Measurements from ENCODE around the gene LCN6. TPM values are rescaled to one million over a fixed set of nuclear protein-coding genes. Genes with fewer than 3 reads are reported as not detected.

The LCN6 gene, protein sequence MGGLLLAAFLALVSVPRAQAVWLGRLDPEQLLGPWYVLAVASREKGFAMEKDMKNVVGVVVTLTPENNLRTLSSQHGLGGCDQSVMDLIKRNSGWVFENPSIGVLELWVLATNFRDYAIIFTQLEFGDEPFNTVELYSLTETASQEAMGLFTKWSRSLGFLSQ
- total RNA-seq (2012; rRNA removed) (not detected in 2 replicates), polyA plus RNA-seq (2012; rRNA removed) (not detected in 2 replicates), Bru-seq, nascent RNA (not detected), BruChase-seq, experiment 1, labeled RNA remaining after a 6-hour chase (not detected), BruChase-seq, experiment 2, labeled RNA remaining after a 2-hour chase (not detected)
- not detected in 2 replicates for polyA plus RNA-seq (2012; cell fraction: cytosol; rRNA removed)
- polyA plus RNA-seq (2012; cell fraction: nucleus; rRNA removed; ENCODE audit: low replicate concordance), result not detected in 2 replicates
- long read RNA-seq, result 0 reads

DNA sequence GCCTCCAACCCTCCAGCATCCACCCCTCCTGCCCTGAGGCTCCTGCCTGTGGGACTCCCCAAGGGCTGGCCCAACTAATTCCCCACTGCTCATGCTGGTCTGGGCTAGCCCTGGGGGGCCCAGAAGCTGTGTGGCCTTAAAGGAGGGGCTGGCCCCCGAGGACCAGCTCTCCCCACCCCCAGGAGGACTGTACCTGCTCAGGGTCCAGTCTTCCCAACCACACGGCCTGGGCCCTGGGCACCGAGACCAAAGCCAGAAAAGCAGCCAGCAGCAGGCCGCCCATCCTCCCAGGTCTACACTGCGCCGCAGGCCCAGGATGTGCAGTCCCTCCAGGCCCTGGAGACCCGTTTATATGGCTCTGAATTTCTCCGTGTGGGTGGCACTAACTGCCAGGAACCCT, at the start of gene LCN6:
LCN6 (minus strand) TSS at position 325 of the 400 bp plus-strand sequence; CDS start at position 283, 42 bp downstream.
- POLR2A ChIA-PET (ENCODE audit: unreplicated experiment), result no interaction called here
- in situ Hi-C loops (cut with MboI; ENCODE audit: low sequenced_read_pairs) (no loop called here), intact Hi-C loops (cut with micrococcal nuclease) (no loop called here), dilution Hi-C loops (cut with HindIII; ENCODE audit: low sequenced_read_pairs, unreplicated experiment) (no loop called here)
- no peak within 1 kb of the TSS for H3K4me2 ChIP-seq (ENCODE audit: low read depth, low read length)
- no peak within 1 kb of the TSS for H3K56ac ChIP-seq (ENCODE audit: extremely low read depth, insufficient read depth, low read length)
- no peaks in the 10 kb centered on the region for H3K79me1 ChIP-seq (ENCODE audit: low read depth in 1 of 2, low read length in 2 of 2)
- H4K8ac ChIP-seq (ENCODE audit: low read depth in 2 of 2, low read length in 2 of 2), result no peak within 1 kb of the TSS
- CTCF ChIA-PET, result no interaction called here
- H3K9ac ChIP-seq (ENCODE audit: low read depth, low read length), result no peak within 1 kb of the TSS
- BruUV-seq (replicated peaks), result no TSS peak
- H4K20me1 ChIP-seq (ENCODE audit: insufficient read depth, low read length), result no peaks in the 10 kb centered on the region; the same call in 1 of the 2 replicates
- no peaks in the 10 kb centered on the region for H3K4me1 ChIP-seq (ENCODE audit: control insufficient read depth, insufficient read depth, low read length)
- H3K27ac ChIP-seq (ENCODE audit: insufficient read depth, low read length), result no peak within 1 kb of the TSS
- no peak within 1 kb of the TSS for H3K4me3 ChIP-seq (ENCODE audit: insufficient read depth, low read depth, low read length)
- H2BK120ac ChIP-seq (ENCODE audit: low read depth, low read length), result no peak within 1 kb of the TSS
- no peak within 1 kb of the TSS for H3K18ac ChIP-seq (ENCODE audit: low read depth, low read length)
- H4K5ac ChIP-seq (ENCODE audit: low read depth, low read length), result no peak within 1 kb of the TSS
- DNase-seq, result no peak
- H3K36me3 ChIP-seq (ENCODE audit: control insufficient read depth, insufficient read depth, low read length), result no peaks in the 10 kb centered on the region
- peaks cover 4% of the 10 kb centered on the region for H3K9me3 ChIP-seq (ENCODE audit: control insufficient read depth, insufficient read depth, low read length)
- no peak for ATAC-seq (ENCODE audit: low read depth)
- H3K14ac ChIP-seq (replicated peaks; ENCODE audit: low read depth, low read length), result no peak within 1 kb of the TSS
- WGBS, 2 experiments (ENCODE audit: extremely low coverage in 2 of 2, insufficient read length in 1 of 2), result 41% methylated on average over 4 of the region's 8 CpGs; no CpG with 5 or more reads in 1 of the 2 experiments
- H2AK5ac ChIP-seq (ENCODE audit: low read depth, low read length), result no peak within 1 kb of the TSS
- H3K27me3 ChIP-seq (ENCODE audit: control insufficient read depth, insufficient read depth, low read length), result peaks cover 26% of the 10 kb centered on the region
- no peak within 1 kb of the TSS for H4K91ac ChIP-seq (ENCODE audit: insufficient read depth, low read depth, low read length)
- H2AK9ac ChIP-seq (replicated peaks; ENCODE audit: low read depth, low read length, poor library complexity), result no peak within 1 kb of the TSS
- H2AFZ ChIP-seq (replicated peaks; ENCODE audit: low read length, poor library complexity), result no peak within 1 kb of the TSS
- no peak within 1 kb of the TSS for H3K4ac ChIP-seq (ENCODE audit: low read depth, low read length)
- H2BK20ac ChIP-seq (ENCODE audit: low read depth, low read length), result no peak within 1 kb of the TSS
- no peak within 1 kb of the TSS for H2BK15ac ChIP-seq (ENCODE audit: low read depth, low read length)
- no peak within 1 kb of the TSS for H3K23ac ChIP-seq (ENCODE audit: low read depth, low read length)
- no peak within 1 kb of the TSS for H2BK5ac ChIP-seq (ENCODE audit: low read depth, low read length, poor library complexity, severe bottlenecking)
- H3K9me1 ChIP-seq (ENCODE audit: insufficient read depth, low read length), result no peaks in the 10 kb centered on the region
- TF ChIP-seq BHLHE40 (IDR thresholded peaks at IDR 0.05; ENCODE audit: low read depth, low read length) (no peak), NFE2L2 (IDR thresholded peaks at IDR 0.05; ENCODE audit: low read depth, low read length) (no peak), RAD21 (IDR thresholded peaks at IDR 0.05; ENCODE audit: low read length) (no peak), MAFK (IDR thresholded peaks at IDR 0.05; ENCODE audit: low read depth, low read length) (no peak), MXI1 (IDR thresholded peaks at IDR 0.05; ENCODE audit: borderline replicate concordance, low read depth, low read length) (no peak), RCOR1 (IDR thresholded peaks at IDR 0.05; ENCODE audit: insufficient replicate concordance, low read length) (no peak)
- TF ChIP-seq, protein P1, sequence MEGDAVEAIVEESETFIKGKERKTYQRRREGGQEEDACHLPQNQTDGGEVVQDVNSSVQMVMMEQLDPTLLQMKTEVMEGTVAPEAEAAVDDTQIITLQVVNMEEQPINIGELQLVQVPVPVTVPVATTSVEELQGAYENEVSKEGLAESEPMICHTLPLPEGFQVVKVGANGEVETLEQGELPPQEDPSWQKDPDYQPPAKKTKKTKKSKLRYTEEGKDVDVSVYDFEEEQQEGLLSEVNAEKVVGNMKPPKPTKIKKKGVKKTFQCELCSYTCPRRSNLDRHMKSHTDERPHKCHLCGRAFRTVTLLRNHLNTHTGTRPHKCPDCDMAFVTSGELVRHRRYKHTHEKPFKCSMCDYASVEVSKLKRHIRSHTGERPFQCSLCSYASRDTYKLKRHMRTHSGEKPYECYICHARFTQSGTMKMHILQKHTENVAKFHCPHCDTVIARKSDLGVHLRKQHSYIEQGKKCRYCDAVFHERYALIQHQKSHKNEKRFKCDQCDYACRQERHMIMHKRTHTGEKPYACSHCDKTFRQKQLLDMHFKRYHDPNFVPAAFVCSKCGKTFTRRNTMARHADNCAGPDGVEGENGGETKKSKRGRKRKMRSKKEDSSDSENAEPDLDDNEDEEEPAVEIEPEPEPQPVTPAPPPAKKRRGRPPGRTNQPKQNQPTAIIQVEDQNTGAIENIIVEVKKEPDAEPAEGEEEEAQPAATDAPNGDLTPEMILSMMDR (conservative IDR thresholded peaks at IDR 0.05; ENCODE audit: low read depth, low read length), result no peak
- TF ChIP-seq, protein P2, sequence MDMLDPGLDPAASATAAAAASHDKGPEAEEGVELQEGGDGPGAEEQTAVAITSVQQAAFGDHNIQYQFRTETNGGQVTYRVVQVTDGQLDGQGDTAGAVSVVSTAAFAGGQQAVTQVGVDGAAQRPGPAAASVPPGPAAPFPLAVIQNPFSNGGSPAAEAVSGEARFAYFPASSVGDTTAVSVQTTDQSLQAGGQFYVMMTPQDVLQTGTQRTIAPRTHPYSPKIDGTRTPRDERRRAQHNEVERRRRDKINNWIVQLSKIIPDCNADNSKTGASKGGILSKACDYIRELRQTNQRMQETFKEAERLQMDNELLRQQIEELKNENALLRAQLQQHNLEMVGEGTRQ (IDR thresholded peaks at IDR 0.05; ENCODE audit: low read depth, low read length), result no peak

Data from IMR-90 (cell line).